HG03139 (cell line): Measurements from ENCODE around the gene CASQ2.

Experiments used
- ATAC-seq: cut with Tn5 transposase; IDR thresholded peaks from one replicate; pipeline ENCODE4 v1.9.1; 2021; ENCODE audit not compliant: unreplicated experiment

Gene CASQ2

GRCh38 chr1:115668579-115668978 is 99.9 kb downstream of the CASQ2 start:
- ATAC-seq, result no peak

GRCh38 chr1:115666702-115667101 is 101.8 kb downstream of the CASQ2 start:
- no peak for ATAC-seq

- ATAC-seq, result no peak
Measured at GRCh38 chr1:115666206-115666605, 102.3 kb downstream of the CASQ2 start.

GRCh38 chr1:115665319-115666096 is 103.0 kb downstream of the CASQ2 start:
- no peak for ATAC-seq

- no peak for ATAC-seq
Measured at GRCh38 chr1:115661157-115661556, 107.4 kb downstream of the CASQ2 start.

GRCh38 chr1:115660151-115660550 is 108.4 kb downstream of the CASQ2 start:
- ATAC-seq, result no peak

- no peak for ATAC-seq
Measured at GRCh38 chr1:115658646-115659045, 109.9 kb downstream of the CASQ2 start.

GRCh38 chr1:115656461-115657077 is 111.9 kb downstream of the CASQ2 start:
- no peak for ATAC-seq

- no peak for ATAC-seq
Measured at GRCh38 chr1:115655916-115656315, 112.6 kb downstream of the CASQ2 start.

- no peak for ATAC-seq
Measured at GRCh38 chr1:115655306-115655663, 113.2 kb downstream of the CASQ2 start.

- no peak for ATAC-seq
Measured at GRCh38 chr1:115654663-115655305, 113.7 kb downstream of the CASQ2 start.

- no peak for ATAC-seq
Measured at GRCh38 chr1:115654125-115654524, 114.4 kb downstream of the CASQ2 start.

GRCh38 chr1:115652236-115652788 is 116.2 kb downstream of the CASQ2 start:
- no peak for ATAC-seq

GRCh38 chr1:115651391-115651790 is 117.1 kb downstream of the CASQ2 start:
- ATAC-seq, result no peak

GRCh38 chr1:115650961-115651360 is 117.6 kb downstream of the CASQ2 start:
- ATAC-seq, result no peak
